Measurements from ENCODE around the gene MAL.

DNA sequence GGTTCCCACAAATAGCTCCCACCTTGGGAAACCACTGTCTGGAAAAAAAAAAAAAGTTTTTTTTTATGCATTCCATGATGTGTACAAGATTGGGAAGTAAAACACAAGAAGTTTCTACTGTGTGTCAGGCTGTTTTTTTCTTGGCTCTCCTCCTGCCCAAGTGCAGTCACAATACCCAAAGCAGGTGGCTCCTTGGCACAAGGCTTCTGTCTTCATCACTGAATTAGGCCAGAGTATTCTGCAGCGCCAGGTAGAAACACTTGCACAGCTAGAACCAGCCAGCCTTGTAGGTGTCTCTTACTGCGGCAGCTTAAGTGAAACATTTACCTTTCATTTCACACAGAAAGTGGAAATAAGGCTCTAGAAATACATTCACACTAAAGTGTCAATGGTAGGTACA, 23.8 kb upstream of the MAL start:
- TF ChIP-seq, protein P1, sequence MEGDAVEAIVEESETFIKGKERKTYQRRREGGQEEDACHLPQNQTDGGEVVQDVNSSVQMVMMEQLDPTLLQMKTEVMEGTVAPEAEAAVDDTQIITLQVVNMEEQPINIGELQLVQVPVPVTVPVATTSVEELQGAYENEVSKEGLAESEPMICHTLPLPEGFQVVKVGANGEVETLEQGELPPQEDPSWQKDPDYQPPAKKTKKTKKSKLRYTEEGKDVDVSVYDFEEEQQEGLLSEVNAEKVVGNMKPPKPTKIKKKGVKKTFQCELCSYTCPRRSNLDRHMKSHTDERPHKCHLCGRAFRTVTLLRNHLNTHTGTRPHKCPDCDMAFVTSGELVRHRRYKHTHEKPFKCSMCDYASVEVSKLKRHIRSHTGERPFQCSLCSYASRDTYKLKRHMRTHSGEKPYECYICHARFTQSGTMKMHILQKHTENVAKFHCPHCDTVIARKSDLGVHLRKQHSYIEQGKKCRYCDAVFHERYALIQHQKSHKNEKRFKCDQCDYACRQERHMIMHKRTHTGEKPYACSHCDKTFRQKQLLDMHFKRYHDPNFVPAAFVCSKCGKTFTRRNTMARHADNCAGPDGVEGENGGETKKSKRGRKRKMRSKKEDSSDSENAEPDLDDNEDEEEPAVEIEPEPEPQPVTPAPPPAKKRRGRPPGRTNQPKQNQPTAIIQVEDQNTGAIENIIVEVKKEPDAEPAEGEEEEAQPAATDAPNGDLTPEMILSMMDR (conservative IDR thresholded peaks at IDR 0.05; ENCODE audit: low read depth, low read length) = no peak
- TF ChIP-seq CEBPB (IDR thresholded peaks at IDR 0.05; ENCODE audit: low read depth, low read length) (no peak), CHD1 (IDR thresholded peaks at IDR 0.05; ENCODE audit: low read depth, low read length) (no peak), FOS (IDR thresholded peaks at IDR 0.05; ENCODE audit: low read depth, low read length) (no peak), NFE2L2 (IDR thresholded peaks at IDR 0.05; ENCODE audit: low read depth, low read length) (no peak), POLR2A (IDR thresholded peaks at IDR 0.05; ENCODE audit: low read depth, low read length) (no peak), RAD21 (IDR thresholded peaks at IDR 0.05; ENCODE audit: low read length) (no peak), MXI1 (IDR thresholded peaks at IDR 0.05; ENCODE audit: borderline replicate concordance, low read depth, low read length) (no peak), SMC3 (IDR thresholded peaks at IDR 0.05; ENCODE audit: low read depth, low read length) (no peak), MAZ (IDR thresholded peaks at IDR 0.05; ENCODE audit: borderline replicate concordance, low read depth, low read length) (no peak)
- TF ChIP-seq, protein P2, sequence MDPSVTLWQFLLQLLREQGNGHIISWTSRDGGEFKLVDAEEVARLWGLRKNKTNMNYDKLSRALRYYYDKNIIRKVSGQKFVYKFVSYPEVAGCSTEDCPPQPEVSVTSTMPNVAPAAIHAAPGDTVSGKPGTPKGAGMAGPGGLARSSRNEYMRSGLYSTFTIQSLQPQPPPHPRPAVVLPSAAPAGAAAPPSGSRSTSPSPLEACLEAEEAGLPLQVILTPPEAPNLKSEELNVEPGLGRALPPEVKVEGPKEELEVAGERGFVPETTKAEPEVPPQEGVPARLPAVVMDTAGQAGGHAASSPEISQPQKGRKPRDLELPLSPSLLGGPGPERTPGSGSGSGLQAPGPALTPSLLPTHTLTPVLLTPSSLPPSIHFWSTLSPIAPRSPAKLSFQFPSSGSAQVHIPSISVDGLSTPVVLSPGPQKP (IDR thresholded peaks at IDR 0.05; ENCODE audit: borderline replicate concordance, low read depth, low read length) = no peak

Data from IMR-90 (cell line).